Esophagus squamous epithelium (tissue), 4 donors: ENCODE measurements around the gene TPT1.

Source experiments
- CTCF ChIP-seq, 6 experiments: fragments of 450-650 bp in 4 of 6; fragments of 200-600 bp in 2 of 6; sonication (generic) in 2 of 6; IDR thresholded peaks; one replicate each; pipeline ENCODE4 v1.5.1; 2016 to 2019; ENCODE audit warnings: antibody characterized with exemption in 6 of 6, mild to moderate bottlenecking in 4 of 6, moderate library complexity in 4 of 6
- POLR2A ChIP-seq, 4 donors: fragments of 450-650 bp; IDR thresholded peaks; one replicate each; pipeline ENCODE4 v1.6.1; 2017; ENCODE audit warnings: antibody characterized with exemption in 4 of 4, mild to moderate bottlenecking in 4 of 4, moderate library complexity in 3 of 4

GRCh38 chr13:45368571-45368970 is 27.6 kb upstream of the TPT1 start:
- TF ChIP-seq CTCF (IDR thresholded peaks at IDR 0.05) (no peak), POLR2A (IDR thresholded peaks at IDR 0.05) (no peak)
